Mesenteric fat pad (tissue), 1 donor: ENCODE results near the gene RPS6KA5. TPM values are rescaled to one million over a fixed set of nuclear protein-coding genes. Genes with fewer than 3 reads are reported as not detected.
"Not testable (repeated sequence)": the region's sequence is repeated elsewhere in the genome, so short reads cannot be mapped to it uniquely, and the experiment has no call there.

Experiments
- DNase-seq: peaks from one replicate; pipeline ENCODE4 v3.0.0-alpha.2; 2020; ENCODE audit warnings: low spot score
- total RNA-seq: library from RNA; stranded (reverse); fragmentation: NEBNext Ultra II Directional; extraction: Animal tissue kit (Norgen Biotek cat#: 25700); gene quantifications from one replicate; pipeline ENCODE4 v1.2.1, GENCODE V29; 2021
- donor health status: DM: yes; HTN: yes; CAD: no.

RPS6KA5 gene
- total RNA-seq, 1 donor from 2014 or later, result 3.2 TPM

DNA sequence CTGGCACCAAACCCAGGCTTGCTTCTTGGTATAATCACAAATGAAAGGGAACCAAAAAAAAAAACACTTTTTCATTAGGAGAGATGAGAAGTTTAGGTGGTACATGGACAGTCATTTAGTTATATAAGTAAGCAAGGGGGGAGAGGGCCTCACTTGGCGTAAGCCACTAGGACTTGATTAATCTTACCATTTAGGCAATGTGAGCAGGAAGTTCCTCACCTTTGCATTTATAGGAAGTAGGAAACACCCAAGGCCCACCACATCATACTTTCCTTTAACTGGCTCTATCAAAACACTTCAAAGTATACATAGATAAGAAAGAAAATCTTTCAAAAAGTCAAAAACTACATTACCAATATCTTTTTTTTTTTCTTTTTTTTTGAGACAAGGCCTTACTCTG lies 6.7 kb upstream of the RPS6KA5 start:
- DNase-seq, result no peak

DNA sequence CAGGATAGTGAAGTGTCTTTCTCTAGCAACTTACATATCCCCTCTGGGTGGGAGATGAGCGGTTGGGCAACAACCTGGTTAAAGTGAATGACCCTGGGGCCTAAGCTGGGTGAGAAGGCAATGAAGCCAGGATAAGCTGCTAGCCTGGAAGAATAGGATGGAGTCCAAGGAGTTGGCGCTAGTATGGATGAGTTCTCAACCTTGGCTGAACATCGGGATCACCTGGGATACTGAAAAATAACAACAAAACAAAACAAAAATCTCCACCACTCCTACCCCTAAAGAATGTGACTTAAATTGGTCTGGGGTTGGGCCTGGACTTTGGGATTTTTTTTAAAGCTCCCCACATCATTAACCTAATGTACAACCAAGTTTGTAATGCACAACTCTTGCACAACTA lies 4.8 kb upstream of the RPS6KA5 start:
- no peak for DNase-seq

DNA sequence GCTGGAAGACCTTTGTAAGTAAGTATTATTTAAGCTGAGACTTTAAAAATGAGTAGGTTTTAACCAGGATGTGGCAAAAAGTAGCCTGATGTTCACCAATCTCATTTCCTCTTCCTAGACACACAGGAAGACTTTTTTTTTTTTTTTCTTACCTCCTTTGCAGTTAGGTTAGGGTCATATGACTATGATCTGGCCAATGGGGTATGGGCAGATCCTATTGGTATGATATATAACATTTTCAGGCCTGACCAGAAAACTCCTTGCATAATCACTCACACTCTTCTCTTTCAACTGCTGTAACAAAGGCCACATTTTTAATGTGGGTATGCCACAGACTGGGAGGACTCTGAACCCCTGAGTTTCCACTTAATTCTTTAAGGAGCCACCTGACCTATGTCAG lies 2.7 kb upstream of the RPS6KA5 start:
- no peak for DNase-seq

DNA sequence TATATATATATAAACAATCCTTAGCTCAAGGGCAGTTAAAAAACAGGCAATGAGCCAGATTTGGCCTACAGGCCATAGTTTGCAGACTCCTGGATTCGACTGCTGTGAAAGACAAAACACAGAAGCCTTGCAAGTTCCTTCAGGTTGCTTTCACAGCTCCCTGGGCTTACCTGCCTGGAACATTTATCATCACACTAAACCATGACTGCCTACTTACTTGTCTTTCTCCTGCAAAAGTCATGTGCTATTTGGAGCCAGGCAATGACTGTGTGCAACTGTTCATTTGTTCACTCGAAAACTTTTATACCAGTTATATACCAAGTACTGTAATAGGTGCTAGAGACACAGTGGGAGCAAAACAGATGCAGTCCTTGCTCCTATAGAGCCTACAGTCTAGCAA lies 2.2 kb upstream of the RPS6KA5 start:
- no peak for DNase-seq

DNA sequence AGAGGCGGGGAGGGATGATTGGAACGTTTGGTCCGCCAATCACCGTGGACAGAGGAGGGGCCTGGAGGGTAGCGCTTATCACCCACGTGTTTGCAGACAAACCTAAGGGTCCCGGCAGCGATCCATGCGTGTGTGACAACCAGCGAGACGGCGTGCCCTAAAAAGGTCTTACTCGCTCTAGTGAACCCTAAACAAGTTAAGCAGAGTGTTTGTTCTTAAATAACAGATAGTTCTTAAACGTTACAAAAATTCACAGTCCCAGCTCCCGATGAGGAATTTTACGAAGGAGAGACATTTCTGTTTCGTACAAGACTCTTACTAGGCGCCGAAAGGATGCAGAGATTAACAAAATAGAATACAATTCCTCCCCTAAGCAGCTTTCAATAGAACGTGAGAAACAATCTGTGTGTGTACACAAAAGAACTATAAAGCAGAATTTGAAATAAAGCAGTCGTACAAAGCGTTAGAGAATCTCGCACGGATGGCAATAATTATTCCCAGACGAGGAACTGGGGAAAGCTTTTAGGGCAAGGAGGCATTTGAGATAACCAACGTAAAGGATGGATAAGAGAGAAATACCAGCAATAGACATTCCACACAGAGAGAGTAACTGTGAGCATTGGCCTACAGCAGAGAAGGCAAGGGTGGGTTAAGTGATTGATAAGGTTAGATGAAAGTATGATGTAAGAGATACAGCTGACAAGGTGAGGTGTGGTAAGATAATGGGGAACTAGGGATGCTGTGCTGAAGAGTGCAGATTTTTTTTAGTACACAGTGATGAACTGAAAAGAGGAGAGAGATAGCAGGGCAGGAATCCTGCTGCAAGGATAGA lies 831 bp upstream of the RPS6KA5 start:
- no peak for DNase-seq

DNA sequence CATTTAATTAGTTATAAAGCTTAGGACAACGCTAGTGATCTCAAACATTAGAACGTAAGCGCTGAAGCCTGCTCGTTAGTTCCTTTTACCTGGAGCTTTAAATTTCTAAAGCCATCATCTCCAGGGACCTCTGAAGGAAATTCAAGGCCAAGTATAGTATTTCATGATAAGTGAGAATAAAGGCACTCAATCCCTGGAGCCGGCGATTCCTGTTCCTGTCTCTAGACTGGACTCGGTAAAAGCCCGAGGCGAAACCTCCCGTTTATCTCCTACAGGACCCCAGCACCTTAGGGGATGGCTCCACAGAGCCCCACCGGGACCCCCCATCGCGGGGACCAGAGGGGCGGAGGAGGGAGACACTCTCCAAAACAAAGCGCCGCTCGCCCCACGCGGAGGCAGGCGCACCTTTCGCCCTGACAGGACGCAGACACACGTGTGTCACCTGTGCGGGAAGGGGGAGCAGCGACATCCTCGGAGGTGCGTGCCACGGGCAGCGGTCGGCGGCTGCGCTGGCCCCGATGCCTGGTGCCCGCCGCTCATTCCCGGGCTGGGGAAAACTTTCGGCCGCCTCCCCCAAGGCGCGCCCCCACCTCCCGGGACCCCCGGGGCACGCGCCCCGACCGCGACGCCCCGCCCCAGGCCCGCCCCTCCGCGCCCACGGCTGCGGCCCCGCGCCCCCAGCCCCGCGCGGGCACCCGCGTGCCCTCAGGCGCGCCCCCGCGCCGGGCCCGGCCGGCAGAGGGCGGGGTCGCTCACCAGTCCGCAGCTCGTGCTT lies 678 bp downstream of the RPS6KA5 start:
- peak; percentile 90 for DNase-seq

DNA sequence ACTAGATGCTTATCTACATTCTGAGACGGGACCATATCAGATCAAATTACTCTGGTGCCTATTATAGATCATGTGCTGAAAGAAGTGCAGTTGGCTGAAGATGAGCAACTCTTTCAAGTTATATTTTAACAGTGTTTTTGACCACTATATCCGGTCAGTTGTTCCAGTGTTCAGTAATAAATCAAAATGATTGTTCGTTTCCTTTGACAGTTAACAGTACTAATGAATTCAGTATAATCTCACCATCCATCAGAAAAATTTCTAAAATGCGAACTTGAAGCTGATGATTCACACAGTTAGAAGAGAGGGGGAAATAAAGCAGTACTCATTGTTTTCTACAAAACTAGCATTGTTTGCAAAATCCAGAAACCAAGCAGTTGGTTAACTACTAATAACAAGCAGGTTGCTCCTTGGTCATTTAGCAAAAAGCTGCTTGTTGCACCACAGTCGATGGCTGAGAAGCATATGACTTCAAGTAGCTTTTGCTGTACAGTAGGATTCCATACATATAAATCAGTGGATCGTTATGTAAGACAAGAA lies 2.3 kb downstream of the RPS6KA5 start:
- DNase-seq, result no peak

DNA sequence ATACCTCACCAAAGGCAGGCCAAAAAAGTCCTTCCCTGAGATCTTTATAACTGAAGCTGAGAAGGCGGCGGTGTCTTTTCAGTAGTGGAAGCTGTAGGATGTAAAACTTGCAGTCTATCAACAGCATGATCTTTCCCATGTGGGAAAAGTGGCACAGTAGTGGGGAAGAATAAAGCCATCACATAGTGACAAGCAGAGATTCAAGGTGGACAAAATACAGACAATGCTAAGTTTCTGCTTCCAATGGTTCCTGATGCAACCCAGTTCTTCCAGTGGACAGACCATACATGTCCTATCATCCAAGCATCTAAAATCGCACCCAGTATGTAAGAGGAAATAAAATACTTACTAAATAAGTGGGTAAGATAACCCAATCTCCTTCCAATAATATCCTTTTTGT lies 4.1 kb downstream of the RPS6KA5 start:
- DNase-seq, result no peak

DNA sequence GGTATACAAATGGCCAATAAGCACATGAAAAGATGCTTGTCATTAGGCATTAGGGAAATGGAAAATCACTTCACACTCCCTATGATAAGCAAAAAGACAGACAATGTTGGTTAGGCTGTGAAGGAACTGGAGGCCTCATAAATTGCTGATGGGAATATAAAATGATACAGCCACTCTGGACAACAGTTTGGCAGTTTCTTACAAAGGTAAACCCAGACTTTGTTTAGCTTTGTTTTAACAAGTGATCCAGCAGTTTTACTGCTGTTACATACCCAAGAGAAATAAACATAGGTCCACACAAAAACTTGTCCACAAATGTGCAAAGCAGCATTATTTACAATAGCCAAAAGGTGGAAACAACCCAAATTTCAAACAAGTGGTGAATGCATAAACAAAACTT lies 5.4 kb downstream of the RPS6KA5 start:
- DNase-seq, result no peak

DNA sequence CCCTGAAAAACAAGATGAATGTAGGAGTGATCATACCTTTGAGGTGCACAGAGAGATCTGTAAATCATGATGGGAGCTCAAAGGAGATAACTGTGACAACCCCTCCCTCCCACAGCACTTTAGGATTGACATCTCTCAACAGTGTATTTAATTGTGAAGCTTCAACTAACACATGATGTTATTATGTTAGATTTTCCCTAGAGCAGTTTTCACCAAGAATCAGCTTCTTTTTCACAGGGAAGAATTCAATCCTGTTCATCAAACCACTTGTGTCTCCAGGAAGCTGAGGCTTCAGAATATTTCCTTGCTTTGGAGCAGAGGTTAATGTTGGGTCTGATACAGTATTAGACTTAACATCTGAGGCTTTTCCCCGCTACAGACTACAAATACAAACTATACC lies 11.8 kb downstream of the RPS6KA5 start:
- no peak for DNase-seq

DNA sequence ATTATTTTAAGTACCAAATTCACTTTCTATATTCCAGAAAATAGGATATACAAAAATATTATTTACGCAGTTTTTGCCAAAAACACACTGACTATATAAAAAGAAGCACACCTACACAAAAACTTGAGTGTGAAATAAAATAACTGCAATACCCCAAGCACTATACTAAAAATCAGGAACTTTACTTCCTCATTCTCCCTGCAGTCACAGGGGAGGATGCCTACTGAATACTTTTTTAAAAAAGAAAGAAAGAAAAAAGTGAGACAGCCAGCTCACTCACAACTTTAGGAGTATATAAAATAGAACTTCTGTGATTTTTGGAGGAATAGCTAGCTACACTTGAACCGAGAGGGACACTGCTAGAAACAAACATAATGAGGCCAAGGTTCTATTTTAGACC lies 12.2 kb downstream of the RPS6KA5 start:
- no peak for DNase-seq

DNA sequence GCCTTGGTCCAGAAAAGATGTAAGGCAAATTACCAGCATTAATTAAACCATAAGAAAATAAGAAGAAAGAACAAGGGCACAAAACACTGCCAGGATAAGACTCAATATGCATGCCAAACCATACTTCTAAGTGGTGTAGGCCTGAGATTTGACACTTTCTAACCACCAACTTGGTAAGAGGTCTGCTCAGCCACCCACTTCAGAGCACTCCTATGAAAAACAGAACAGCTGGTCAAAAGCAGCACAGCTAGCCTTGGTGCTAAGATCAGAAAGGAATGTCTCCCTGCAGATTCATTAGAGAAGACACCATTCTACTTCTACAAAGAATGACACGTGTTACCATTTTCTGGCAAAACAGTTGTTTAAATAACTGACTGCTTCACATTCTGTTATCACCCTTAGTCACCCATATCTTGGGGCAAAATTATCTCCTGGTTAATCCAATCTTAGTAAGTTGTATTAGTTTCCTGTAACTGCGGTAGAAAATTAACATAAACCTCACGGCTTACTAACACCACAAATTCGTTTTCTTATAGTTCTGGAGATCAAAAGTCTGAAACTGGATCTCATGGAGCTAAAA lies 13.2 kb downstream of the RPS6KA5 start:
- DNase-seq, result no peak

DNA sequence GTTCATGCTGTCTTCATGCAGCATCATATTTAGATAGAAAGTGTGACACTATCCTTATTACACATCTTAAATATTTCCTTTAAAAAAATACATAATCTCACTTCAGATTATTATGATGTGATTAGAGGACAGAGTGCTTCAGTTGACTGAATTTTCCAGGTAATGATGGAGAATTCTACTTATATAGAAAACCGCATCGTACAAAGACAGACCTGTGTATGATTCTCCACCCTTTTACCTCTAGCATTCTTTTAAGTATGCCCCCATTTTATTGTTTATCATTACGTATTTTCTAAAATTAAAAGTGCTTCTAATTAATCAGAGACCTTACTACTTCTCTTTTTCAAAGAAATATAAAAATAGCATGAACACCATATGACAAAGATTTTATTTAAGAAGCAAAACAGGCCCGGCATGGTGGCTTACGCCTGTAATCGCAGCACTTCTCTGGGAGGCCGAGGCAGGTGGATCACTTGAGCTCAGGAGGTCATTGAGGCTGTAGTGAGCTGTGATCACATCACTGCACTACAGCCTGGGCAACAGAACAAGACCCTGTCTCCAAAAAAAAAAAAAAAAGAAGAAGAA lies 13.9 kb downstream of the RPS6KA5 start:
- DNase-seq, result no peak

DNA sequence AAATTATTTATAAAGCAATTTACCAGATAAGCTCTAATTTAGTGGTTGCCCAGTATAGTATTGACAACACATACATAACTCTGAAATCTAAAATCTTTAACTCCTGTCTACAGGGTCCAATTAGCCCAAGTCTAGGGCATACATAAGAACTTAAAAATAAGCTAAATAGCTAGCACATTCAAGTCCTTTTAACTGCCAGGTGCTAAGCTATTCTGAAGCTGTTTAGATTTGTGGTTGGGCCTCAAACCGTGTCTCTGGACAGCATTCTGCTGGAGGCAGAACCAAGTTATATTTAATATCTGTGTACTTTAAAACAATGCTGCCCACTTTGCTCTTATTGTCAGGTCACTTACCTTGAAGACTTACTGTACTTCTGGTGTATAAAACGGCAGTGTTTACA lies 19.0 kb downstream of the RPS6KA5 start:
- DNase-seq, result no peak

DNA sequence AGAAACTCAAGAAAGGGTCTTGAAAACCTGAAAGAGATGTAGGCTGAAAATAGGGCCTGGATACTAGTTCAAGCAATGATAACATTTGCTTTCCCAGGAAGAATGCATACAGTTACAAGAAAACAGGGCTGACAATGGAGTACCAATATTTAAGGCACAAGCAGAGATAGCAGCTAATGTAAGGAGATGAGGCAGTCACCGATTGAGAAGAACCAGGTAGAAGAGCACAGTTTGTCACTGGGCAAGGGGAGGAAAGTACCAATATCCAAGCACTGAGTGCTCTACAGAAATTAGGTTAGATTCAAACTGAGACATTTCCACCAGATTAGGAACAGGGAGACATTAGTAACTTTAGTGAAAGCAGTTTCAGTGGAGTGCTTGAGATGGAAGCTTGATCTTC lies 19.9 kb downstream of the RPS6KA5 start:
- no peak for DNase-seq

DNA sequence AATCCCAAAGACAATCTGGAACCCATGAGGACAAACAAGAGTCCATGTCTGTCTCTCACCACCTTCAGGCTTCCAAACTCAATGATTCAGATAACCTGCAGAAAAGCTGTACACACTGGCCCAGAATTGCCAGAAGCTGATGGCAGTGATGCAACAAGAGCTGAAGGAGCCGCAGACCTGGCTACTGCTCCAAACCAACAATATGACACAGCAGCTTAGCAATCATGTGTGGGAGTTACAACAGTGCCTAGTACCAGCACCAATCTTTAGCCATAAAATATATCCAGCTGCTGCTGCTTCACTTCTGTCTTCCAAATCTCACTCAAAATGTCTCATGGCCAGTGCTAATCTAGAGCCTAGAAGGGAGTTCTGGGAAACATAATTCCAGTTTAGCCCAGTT lies 22.0 kb downstream of the RPS6KA5 start:
- no peak for DNase-seq

DNA sequence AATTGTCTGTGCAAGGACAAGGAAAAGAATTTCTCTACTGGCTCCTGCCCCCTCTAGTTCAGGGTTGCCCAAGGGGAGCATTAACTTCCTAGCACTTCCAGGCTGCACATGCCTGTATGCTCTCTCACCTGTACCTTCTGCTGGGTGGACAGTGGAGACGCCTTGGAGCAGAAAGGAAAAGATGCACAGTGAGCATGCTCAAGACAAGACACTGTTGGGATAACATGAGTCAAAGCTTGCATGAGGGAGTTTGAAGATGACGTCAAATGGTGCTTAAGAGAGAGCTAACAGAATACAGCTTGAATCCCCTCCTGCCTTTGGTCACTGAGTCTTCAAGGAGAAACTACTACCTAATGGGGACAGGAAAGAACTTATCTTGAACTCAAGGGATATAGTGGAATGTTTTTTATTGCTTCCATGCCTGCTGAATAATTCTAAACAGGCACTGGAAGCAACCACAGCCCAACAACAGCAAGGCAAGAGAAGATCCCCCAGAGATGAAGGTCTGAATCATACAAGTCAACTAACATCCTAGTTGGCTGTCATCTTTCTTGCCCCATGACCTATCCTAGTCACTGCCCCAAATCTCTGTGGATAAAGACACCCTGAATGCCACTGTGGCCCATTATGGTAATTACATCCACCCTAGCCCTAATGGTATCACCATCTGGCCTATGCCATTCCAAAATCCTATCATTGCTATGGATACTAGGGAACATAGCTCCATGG lies 23.5 kb downstream of the RPS6KA5 start:
- DNase-seq, result no peak

DNA sequence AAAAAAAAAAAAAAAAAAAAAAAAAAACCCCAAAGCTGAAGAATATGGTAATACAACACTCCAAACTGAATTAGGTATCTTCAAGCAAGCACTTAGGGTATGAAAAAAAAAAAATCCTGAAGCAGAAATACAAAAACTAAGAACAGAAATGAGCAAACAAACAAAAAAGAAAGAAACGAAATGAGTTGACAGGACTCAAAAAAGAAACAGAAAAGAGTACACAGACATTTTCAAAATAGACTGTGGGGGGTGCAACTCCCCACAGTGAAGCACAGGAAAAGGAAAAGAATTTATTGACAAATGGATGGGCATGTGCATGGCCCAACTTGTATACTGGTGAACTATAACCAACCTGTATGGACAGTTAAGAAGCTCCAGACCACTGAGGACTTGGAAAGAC lies 24.6 kb downstream of the RPS6KA5 start:
- no peak for DNase-seq

DNA sequence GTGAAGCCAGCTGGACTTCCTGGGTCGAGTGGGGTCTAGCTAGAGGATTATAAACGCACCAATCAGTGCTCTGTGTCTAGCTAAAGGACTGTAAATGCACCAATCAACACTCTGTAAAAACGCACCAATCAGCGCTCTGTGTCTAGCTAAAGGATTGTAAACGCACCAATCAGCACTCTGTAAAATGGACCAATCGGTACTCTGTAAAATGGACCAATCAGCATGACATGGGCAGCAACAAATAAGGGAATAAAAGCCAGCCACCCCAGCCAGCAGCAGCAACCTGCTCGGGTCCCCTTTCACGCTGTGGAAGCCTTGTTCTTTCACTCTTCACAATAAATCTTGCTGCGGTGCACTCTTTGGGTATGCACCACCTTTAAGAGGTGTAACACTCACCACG lies 26.1 kb downstream of the RPS6KA5 start:
- not testable (repeated sequence) for DNase-seq

DNA sequence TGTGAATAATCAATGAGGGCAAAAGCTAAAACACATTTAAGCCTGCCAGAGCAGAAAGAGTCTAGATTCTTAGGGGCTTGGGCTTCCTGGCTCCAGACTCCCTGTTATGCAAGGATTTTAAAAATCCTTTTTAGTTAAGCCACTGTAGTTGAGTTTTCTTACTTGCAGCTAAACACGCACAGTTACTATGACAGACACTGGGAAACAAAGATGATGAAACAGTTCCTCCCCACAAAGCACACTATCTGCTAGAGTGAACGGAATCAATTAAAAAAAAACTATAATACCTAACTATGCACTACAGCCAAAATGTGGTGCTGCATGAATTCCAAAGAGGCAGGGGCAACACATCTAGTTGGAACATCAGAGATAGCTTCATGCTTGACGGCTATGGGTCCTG lies 28.2 kb downstream of the RPS6KA5 start:
- DNase-seq, result no peak

DNA sequence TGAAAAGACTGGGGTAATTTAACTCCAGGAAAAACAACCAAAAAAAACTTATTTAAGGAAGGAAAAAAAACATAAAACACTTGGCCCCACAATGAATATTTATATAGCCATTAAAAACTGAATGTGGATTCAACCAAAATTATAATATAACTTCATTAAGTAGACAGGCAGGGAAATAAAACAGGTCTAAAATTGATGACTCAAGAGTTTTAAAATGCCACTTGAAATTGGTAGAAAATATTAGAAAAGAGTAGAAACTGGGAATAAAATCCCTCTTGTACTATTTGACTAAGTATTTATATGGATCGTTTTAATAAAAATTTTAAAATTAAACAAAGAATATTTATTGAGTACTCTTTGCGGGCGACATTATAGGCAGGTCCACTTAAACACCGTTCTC lies 28.8 kb downstream of the RPS6KA5 start:
- DNase-seq, result no peak
